Activated naive CD8-positive, alpha-beta T cell treated with anti-CD3 and anti-CD28 coated beads, Interleukin-2, amount 10 ng/mL, durations not matched to agents 7 days and 5 days (primary cell): ENCODE data around the gene UTP11. TPM values are rescaled to one million over a fixed set of nuclear protein-coding genes. Genes with fewer than 3 reads are reported as not detected.
"Not testable (repeated sequence)": the region's sequence is repeated elsewhere in the genome, so short reads cannot be mapped to it uniquely, and the experiment has no call there.

ENCODE experiments used
- ATAC-seq: fragments of 150-1000 bp; cut with Tn5 transposase; one replicate; pipeline ENCODE4 v1.10.0; 2021; ENCODE audit warnings: low read depth, moderate library complexity
- POLR2A ChIA-PET: fragments of 350-600 bp; sonication (Branson Sonifier 250); formaldehyde crosslinking; loops from one replicate; lab custom pipeline; 2021; ENCODE audit warnings: antibody characterized with exemption; lab: Charles Lee
- DNase-seq: peaks from one replicate; pipeline ENCODE4 v3.0.0; 2021
- H3K27ac Mint-ChIP-seq: one replicate; pipeline ENCODE4 v1.8.0; 2022; ENCODE audit warnings: mild to moderate bottlenecking, mixed read lengths
- H3K27me3 Mint-ChIP-seq: one replicate; pipeline ENCODE4 v1.8.0; 2022; ENCODE audit warnings: mild to moderate bottlenecking, moderate library complexity, mixed read lengths
- H3K36me3 Mint-ChIP-seq: one replicate; pipeline ENCODE4 v1.8.0; 2021; ENCODE audit warnings: mild to moderate bottlenecking, mixed read lengths
- H3K4me1 Mint-ChIP-seq: one replicate; pipeline ENCODE4 v1.8.0; 2021; ENCODE audit warnings: mixed read lengths
- H3K4me3 Mint-ChIP-seq: one replicate; pipeline ENCODE4 v1.8.0; 2022; ENCODE audit warnings: mild to moderate bottlenecking, moderate library complexity, mixed read lengths
- H3K9me3 Mint-ChIP-seq: one replicate; pipeline ENCODE4 v1.8.0; 2021; ENCODE audit warnings: mixed read lengths
- total RNA-seq, 2 experiments: library from RNA; stranded (reverse); gene quantifications; one replicate each; pipeline ENCODE4 v1.2.3, GENCODE V29; 2021

Gene UTP11, protein sequence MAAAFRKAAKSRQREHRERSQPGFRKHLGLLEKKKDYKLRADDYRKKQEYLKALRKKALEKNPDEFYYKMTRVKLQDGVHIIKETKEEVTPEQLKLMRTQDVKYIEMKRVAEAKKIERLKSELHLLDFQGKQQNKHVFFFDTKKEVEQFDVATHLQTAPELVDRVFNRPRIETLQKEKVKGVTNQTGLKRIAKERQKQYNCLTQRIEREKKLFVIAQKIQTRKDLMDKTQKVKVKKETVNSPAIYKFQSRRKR
- 10 to 100 TPM; 27.5 to 28.8 TPM for total RNA-seq

GRCh38 chr1:38012363-38013226, at the start of gene UTP11:
Gene UTP11, plus strand, starts transcription at chr1:38012734. Its CDS starts 69 bp downstream, at chr1:38012803.
- H3K4me1 Mint-ChIP-seq: peaks cover 45% of the 10 kb centered on the region
- POLR2A ChIA-PET: interaction anchor here (0.7 to 6.0 kb wide), 10 partner anchors 10 to 320 kb away, joined by 3 to 45 read pairs (median 4); partner anchors contain the start of genes C1orf122, CDCA8, MTF1 and YRDC
- H3K4me3 Mint-ChIP-seq: peak within 1 kb of the TSS; percentile 99
- ATAC-seq (peak; percentile 85), DNase-seq (peak; percentile 82)
- H3K9me3 Mint-ChIP-seq: no peaks in the 10 kb centered on the region
- peak within 1 kb of the TSS; percentile 97 for H3K27ac Mint-ChIP-seq
- peaks cover 1% of the 10 kb centered on the region for H3K36me3 Mint-ChIP-seq
- no peaks in the 10 kb centered on the region for H3K27me3 Mint-ChIP-seq

- H3K27me3 Mint-ChIP-seq, H3K9me3 Mint-ChIP-seq, DNase-seq, H3K27ac Mint-ChIP-seq, ATAC-seq, H3K4me3 Mint-ChIP-seq, H3K4me1 Mint-ChIP-seq: not testable (repeated sequence)
- H3K36me3 Mint-ChIP-seq: peaks cover 23% of the 10 kb centered on the region
- POLR2A ChIA-PET: interaction anchor here (0.7 kb wide), 1 partner anchor 32 kb away, joined by 3 read pairs; no protein-coding TSS in a partner anchor
Measured at GRCh38 chr1:37964106-37964505, 48.4 kb upstream of the UTP11 start.

DNA sequence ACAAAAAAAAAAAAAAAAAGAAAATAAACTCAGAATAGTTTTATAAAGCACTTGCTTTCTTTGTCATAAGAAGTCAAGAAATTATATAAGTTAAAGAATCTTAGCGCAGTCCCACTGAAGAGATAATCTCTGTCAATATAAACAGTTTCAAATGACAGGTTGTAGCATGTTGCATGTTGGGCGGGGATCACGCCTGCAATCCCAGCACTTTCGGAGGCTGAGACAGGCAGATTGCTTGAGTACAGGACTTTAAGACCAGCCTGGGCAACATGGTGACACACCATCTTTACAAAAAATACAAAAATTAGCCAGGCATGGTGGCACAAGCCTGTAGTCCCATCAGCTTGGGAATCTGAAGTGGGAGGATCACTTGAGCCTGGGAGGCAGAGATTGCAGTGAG, 47.2 kb upstream of the UTP11 start:
- Mint-ChIP-seq H3K36me3 (peaks cover 25% of the 10 kb centered on the region), H3K4me3 (no peak overlapping the region), H3K4me1 (no peaks in the 10 kb centered on the region), H3K27me3 (no peaks in the 10 kb centered on the region), H3K27ac (no peak overlapping the region), H3K9me3 (no peaks in the 10 kb centered on the region)
- ATAC-seq (no peak), DNase-seq (no peak)
- POLR2A ChIA-PET: interaction anchor here (0.6 kb wide), 1 partner anchor 48 kb away, joined by 4 read pairs; no protein-coding TSS in a partner anchor

DNA sequence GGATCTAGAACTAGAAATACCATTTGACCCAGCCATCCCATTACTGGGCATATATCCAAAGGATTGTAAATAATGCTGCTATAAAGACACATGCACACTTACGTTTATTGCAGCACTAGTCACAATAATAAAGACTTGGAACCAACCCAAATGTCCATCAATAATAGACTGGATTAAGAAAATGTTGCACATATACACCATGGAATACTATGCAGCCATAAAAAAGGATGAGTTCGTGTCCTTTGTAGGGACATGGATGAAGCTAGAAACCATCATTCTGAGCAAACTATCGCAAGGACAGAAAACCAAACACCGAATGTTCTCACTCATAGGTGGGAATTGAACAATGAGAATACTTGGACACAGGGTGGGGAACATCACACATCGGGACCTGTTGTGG, 38.9 kb upstream of the UTP11 start:
- H3K27ac Mint-ChIP-seq, ATAC-seq, POLR2A ChIA-PET, H3K4me3 Mint-ChIP-seq, DNase-seq, H3K4me1 Mint-ChIP-seq, H3K27me3 Mint-ChIP-seq, H3K9me3 Mint-ChIP-seq: not testable (repeated sequence)
- peaks cover 45% of the 10 kb centered on the region for H3K36me3 Mint-ChIP-seq

DNA sequence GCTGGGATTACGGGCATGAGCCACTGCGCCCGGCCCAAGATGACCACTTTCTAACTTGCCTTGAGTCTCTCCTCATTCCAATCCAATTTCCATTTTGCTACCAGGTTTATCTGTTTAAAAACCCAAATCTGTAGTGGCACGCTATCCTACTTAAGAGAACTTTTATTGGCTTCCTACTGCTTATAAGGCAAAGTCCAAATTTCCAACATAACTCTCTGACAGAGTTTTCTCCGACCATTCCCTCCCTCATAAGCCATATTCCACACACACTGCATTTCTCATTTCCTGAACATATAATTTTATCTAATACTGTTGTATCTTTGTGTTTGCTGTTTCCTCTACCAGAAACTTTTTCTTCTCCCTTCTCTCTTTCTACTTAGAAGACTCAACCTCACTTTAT, 38.0 kb upstream of the UTP11 start:
- no peak for ATAC-seq
- Mint-ChIP-seq H3K4me3 (no peak overlapping the region), H3K9me3 (no peaks in the 10 kb centered on the region), H3K4me1 (peaks cover 4% of the 10 kb centered on the region), H3K27ac (no peak overlapping the region), H3K36me3 (peaks cover 49% of the 10 kb centered on the region), H3K27me3 (no peaks in the 10 kb centered on the region)
- no peak for DNase-seq
- POLR2A ChIA-PET: interaction anchor here (0.7 kb wide), 1 partner anchor 80 kb away, joined by 4 read pairs; no protein-coding TSS in a partner anchor

- H3K27ac Mint-ChIP-seq, ATAC-seq, H3K9me3 Mint-ChIP-seq, H3K4me3 Mint-ChIP-seq, H3K4me1 Mint-ChIP-seq, H3K27me3 Mint-ChIP-seq, DNase-seq: not testable (repeated sequence)
- POLR2A ChIA-PET: interaction anchor here (0.5 kb wide), 1 partner anchor 37 kb away, joined by 5 read pairs; no protein-coding TSS in a partner anchor
- H3K36me3 Mint-ChIP-seq: peaks cover 50% of the 10 kb centered on the region
Measured at GRCh38 chr1:37975083-37975482, 37.5 kb upstream of the UTP11 start.

DNA sequence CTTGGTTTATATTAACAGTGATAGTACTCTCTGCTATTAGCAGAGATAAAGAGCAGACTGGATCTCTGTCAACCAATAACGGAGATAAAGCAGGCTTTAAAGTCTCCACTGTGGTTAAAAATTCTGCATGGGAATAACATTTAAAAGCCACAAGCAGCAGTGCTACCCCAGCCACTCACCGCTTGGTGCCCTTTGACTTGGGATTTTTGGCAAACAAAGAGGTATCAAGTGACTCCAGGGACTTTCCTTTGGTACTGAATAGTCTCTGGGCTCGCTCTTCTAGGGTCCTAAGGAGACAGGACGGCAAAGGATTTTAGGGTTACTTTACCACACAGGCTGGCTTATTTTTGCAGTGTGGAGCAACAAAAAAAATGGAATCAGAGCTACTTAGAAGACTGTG, 34.0 kb upstream of the UTP11 start:
- Mint-ChIP-seq H3K9me3 (no peaks in the 10 kb centered on the region), H3K4me1 (no peaks in the 10 kb centered on the region), H3K27me3 (no peaks in the 10 kb centered on the region), H3K27ac (no peak overlapping the region), H3K36me3 (peaks cover 43% of the 10 kb centered on the region), H3K4me3 (no peak overlapping the region)
- ATAC-seq: no peak
- POLR2A ChIA-PET: no interaction called here
- DNase-seq: no peak

- H3K36me3 Mint-ChIP-seq: peaks cover 34% of the 10 kb centered on the region
Measured at GRCh38 chr1:37983546-37983945, 29.0 kb upstream of the UTP11 start.

DNA sequence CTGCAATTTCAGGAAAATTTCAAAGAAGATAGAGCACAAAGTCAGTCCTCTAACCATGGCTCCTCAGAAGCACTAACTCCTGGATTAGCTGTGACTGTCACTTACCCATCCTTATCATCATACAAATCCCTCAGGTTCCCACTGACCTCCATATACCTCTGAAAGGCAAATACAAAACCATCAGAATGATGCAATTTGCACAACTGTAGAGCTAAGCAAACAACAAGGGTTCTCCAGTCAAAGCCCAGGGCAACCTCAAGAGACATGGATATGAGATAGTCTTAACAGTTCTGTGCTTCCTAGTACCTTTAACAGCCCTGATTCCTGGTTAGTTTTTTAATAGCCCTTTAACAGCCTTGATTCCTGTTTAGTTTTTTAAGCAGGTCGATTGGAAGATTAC, 24.9 kb upstream of the UTP11 start:
- peaks cover 15% of the 10 kb centered on the region for H3K4me1 Mint-ChIP-seq
- peak overlapping the region; percentile 61 for H3K27ac Mint-ChIP-seq
- H3K4me3 Mint-ChIP-seq: peak overlapping the region; percentile 98
- H3K27me3 Mint-ChIP-seq: no peaks in the 10 kb centered on the region
- peaks cover 10% of the 10 kb centered on the region for H3K36me3 Mint-ChIP-seq
- ATAC-seq (no peak), DNase-seq (no peak)
- POLR2A ChIA-PET: interaction anchor here (0.6 kb wide), 1 partner anchor 85 kb away, joined by 3 read pairs; no protein-coding TSS in a partner anchor
- H3K9me3 Mint-ChIP-seq: no peaks in the 10 kb centered on the region

More at GRCh38 chr1:37983546-37983945, 29.0 kb upstream of the UTP11 start:
- Mint-ChIP-seq H3K27ac (no peak overlapping the region), H3K4me3 (no peak overlapping the region), H3K4me1 (peaks cover 10% of the 10 kb centered on the region), H3K27me3 (no peaks in the 10 kb centered on the region), H3K9me3 (no peaks in the 10 kb centered on the region)
- DNase-seq (no peak), ATAC-seq (no peak)
- POLR2A ChIA-PET: interaction anchor here (0.7 kb wide), 1 partner anchor 26 kb away, joined by 8 read pairs; no protein-coding TSS in a partner anchor

DNA sequence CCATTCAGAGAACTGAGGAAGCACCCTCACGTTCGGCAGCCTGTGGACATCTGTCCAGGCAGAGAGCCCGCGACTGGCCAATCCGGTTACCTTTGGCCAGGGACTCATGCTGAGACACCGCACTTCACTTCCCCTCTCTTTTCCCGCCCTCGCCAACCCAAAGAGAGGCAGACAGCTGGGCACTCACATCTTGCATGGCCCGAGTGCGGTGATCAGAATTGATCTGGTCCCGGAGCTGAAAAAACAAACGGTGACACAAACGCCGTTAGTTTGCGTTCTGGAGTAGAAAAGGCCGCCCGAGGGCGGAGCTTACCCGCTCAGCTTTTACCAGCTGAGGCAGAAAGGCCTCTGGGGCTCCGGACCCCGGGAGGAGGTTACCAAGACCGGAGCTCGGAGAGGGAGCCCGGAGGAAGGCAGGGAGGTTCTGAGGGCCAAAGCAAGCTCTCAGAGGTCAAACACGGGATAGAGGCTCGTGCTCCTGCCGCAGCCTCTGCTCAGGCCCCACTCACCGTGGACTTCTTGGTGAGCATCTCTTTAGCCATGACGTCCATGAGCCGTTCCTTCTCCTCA, 23.1 kb upstream of the UTP11 start:
- POLR2A ChIA-PET: interaction anchor here (0.5 to 3.8 kb wide), 8 partner anchors 14 to 368 kb away, joined by 3 to 16 read pairs (median 3); no protein-coding TSS in a partner anchor
- H3K27ac Mint-ChIP-seq: peak overlapping the region; percentile 95
- peak overlapping the region; percentile 98 for H3K4me3 Mint-ChIP-seq
- no peaks in the 10 kb centered on the region for H3K9me3 Mint-ChIP-seq
- H3K4me1 Mint-ChIP-seq: peaks cover 18% of the 10 kb centered on the region
- peaks cover 8% of the 10 kb centered on the region for H3K36me3 Mint-ChIP-seq
- H3K27me3 Mint-ChIP-seq: no peaks in the 10 kb centered on the region
- DNase-seq (peak; percentile 64), ATAC-seq (peak; percentile 34)

GRCh38 chr1:37994886-37995566, 17.5 kb upstream of the UTP11 start:
- peak overlapping the region; percentile 98 for H3K27ac Mint-ChIP-seq
- peak overlapping the region; percentile 84 for H3K4me3 Mint-ChIP-seq
- H3K9me3 Mint-ChIP-seq: no peaks in the 10 kb centered on the region
- H3K4me1 Mint-ChIP-seq: peaks cover 30% of the 10 kb centered on the region
- H3K36me3 Mint-ChIP-seq: peaks cover 9% of the 10 kb centered on the region
- ATAC-seq (peak; percentile 27), DNase-seq (no peak)
- H3K27me3 Mint-ChIP-seq: no peaks in the 10 kb centered on the region
- POLR2A ChIA-PET: interaction anchor here (1.5 to 6.3 kb wide), 2 partner anchors 9 to 16 kb away, joined by 9 to 45 read pairs; partner anchors contain the start of gene UTP11

GRCh38 chr1:37995751-37996345, 16.7 kb upstream of the UTP11 start:
- Mint-ChIP-seq H3K36me3 (peaks cover 9% of the 10 kb centered on the region), H3K27me3 (no peaks in the 10 kb centered on the region), H3K27ac (peak overlapping the region; percentile 51), H3K4me1 (peaks cover 32% of the 10 kb centered on the region), H3K9me3 (no peaks in the 10 kb centered on the region), H3K4me3 (peak overlapping the region; percentile 84)
- peak; percentile 52 for DNase-seq
- peak; percentile 38 for ATAC-seq
- POLR2A ChIA-PET: interaction anchor here (6.3 kb wide), 1 partner anchor 15 kb away, joined by 45 read pairs; the partner anchor contains the start of gene UTP11
